Natural killer cell (primary cell): ENCODE results near the gene CDH26. TPM values are rescaled to one million over a fixed set of nuclear protein-coding genes. Genes with fewer than 3 reads are reported as not detected.

Source experiments
- ATAC-seq, 3 donors: fragments of 150-1000 bp in 2 of 3; fragments of 200-7000 bp in 1 of 3; cut with Tn5 transposase; 1 replicate in 1 of 3; 2 replicates in 2 of 3; pipeline ENCODE4 v1.10.0; 2021; ENCODE audit warnings: mild to moderate bottlenecking in 2 of 3, moderate library complexity in 2 of 3
- DNase-seq, 2 donors: peaks; one replicate each; pipeline versions ENCODE4 v3.0.0 to v3.0.0-alpha.2; 2013 to 2021; ENCODE audit warnings: mixed read lengths in 1 of 2
- H3K27ac ChIP-seq: one replicate; pipeline ENCODE4 v1.5.1; 2013; ENCODE audit warnings: mild to moderate bottlenecking, low read length
- H3K27me3 ChIP-seq: one replicate; pipeline ENCODE4 v1.6.1; 2013; ENCODE audit warnings: low read length; ENCODE audit not compliant: control insufficient read depth, insufficient read depth
- H3K36me3 ChIP-seq: one replicate; pipeline ENCODE4 v1.6.1; 2013; ENCODE audit warnings: low read length; ENCODE audit not compliant: control insufficient read depth, insufficient read depth
- H3K4me1 ChIP-seq: one replicate; pipeline ENCODE4 v1.6.1; 2013; ENCODE audit warnings: low read length; ENCODE audit not compliant: control insufficient read depth, insufficient read depth
- H3K4me3 ChIP-seq: one replicate; pipeline ENCODE4 v1.5.1; 2013; ENCODE audit warnings: low read length
- H3K9me3 ChIP-seq: one replicate; pipeline ENCODE4 v1.6.1; 2013; ENCODE audit warnings: low read length; ENCODE audit not compliant: control insufficient read depth, insufficient read depth
- H3K27ac Mint-ChIP-seq, 2 donors: one replicate each; pipeline ENCODE4 v1.8.0; 2022; ENCODE audit warnings: mild to moderate bottlenecking in 2 of 2, mixed read lengths in 2 of 2, moderate library complexity in 1 of 2
- H3K27me3 Mint-ChIP-seq, 2 donors: one replicate each; pipeline ENCODE4 v1.8.0; 2022; ENCODE audit warnings: low read depth in 2 of 2, mixed read lengths in 2 of 2
- H3K36me3 Mint-ChIP-seq: one replicate; pipeline ENCODE4 v1.8.0; 2022; ENCODE audit warnings: mixed read lengths
- H3K4me1 Mint-ChIP-seq, 2 donors: one replicate each; pipeline ENCODE4 v1.8.0; 2022; ENCODE audit warnings: mixed read lengths in 2 of 2
- H3K4me3 Mint-ChIP-seq: one replicate; pipeline ENCODE4 v1.8.0; 2022; ENCODE audit warnings: mild to moderate bottlenecking, moderate library complexity, mixed read lengths
- H3K9me3 Mint-ChIP-seq, 2 donors: one replicate each; pipeline ENCODE4 v1.8.0; 2022; ENCODE audit warnings: mixed read lengths in 2 of 2
- WGBS: methylation state at CpG from one replicate; pipeline ENCODE4 v1.1.7; 2013; ENCODE audit warnings: missing lambda C conversion rate; ENCODE audit not compliant: insufficient coverage; 5-methylcytosine and 5-hydroxymethylcytosine counted together
- intact Hi-C: fragments of 100-400 bp; cut with micrococcal nuclease; formaldehyde crosslinking; loops from one replicate; pipeline ENCODE4 v1.14.2; 2022
- total RNA-seq, 4 donors: library from RNA; stranded (reverse); fragments of 120-200 nt in 1 of 4; gene quantifications; one replicate each; pipeline versions ENCODE4 v1.2.3 to v1.2.4, GENCODE V29; 2013 to 2022
- TF ChIP-seq, protein P1 (sequence below): fragments of 200-600 bp; IDR thresholded peaks from one replicate; pipeline ENCODE4 v1.8.0; 2022; ENCODE audit warnings: antibody characterized with exemption

CDH26 gene
- total RNA-seq, 3 donors from 2014 or later (not counting 1 experiment from before 2014, with no cell fraction given): 1.2 to 2.0 (median 1.8) TPM

DNA sequence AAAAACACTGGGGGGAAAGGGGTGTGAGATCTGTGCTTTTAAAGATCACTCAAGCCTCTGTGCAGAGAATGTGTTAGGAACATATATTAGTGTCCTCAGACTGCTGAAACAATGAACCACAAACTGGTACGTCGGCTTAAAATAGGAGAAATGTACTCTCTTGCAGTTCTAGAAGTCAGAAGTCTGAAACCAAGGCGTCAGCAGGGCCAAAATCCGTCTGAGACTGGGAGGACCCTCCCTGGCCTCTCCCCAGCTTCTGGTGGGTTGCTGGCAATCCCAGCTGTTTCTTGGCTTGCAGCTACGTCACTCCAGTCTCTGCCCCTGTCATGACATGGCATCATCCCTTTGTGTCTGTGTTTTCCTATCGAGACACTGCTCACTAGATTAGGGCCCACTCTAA lies 3.9 kb downstream of the CDH26 start:
- Histone ChIP-seq H3K27ac (no peak overlapping the region), H3K4me1 (no peaks in the 10 kb centered on the region), H3K4me3 (no peak overlapping the region), H3K36me3 (no peaks in the 10 kb centered on the region), H3K9me3 (no peaks in the 10 kb centered on the region), H3K27me3 (no peaks in the 10 kb centered on the region)
- WGBS: 87% methylated on average over 6 of the region's 6 CpGs
- intact Hi-C loops: no loop called here
- TF ChIP-seq, protein P1, sequence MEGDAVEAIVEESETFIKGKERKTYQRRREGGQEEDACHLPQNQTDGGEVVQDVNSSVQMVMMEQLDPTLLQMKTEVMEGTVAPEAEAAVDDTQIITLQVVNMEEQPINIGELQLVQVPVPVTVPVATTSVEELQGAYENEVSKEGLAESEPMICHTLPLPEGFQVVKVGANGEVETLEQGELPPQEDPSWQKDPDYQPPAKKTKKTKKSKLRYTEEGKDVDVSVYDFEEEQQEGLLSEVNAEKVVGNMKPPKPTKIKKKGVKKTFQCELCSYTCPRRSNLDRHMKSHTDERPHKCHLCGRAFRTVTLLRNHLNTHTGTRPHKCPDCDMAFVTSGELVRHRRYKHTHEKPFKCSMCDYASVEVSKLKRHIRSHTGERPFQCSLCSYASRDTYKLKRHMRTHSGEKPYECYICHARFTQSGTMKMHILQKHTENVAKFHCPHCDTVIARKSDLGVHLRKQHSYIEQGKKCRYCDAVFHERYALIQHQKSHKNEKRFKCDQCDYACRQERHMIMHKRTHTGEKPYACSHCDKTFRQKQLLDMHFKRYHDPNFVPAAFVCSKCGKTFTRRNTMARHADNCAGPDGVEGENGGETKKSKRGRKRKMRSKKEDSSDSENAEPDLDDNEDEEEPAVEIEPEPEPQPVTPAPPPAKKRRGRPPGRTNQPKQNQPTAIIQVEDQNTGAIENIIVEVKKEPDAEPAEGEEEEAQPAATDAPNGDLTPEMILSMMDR: no peak
- DNase-seq (no peak), ATAC-seq (no peak)
- no peaks in the 10 kb centered on the region for H3K9me3 Mint-ChIP-seq
- H3K36me3 Mint-ChIP-seq: no peaks in the 10 kb centered on the region
- no peak overlapping the region for H3K27ac Mint-ChIP-seq
- no peak overlapping the region for H3K4me3 Mint-ChIP-seq
- H3K27me3 Mint-ChIP-seq: no peaks in the 10 kb centered on the region
- H3K4me1 Mint-ChIP-seq: no peaks in the 10 kb centered on the region

DNA sequence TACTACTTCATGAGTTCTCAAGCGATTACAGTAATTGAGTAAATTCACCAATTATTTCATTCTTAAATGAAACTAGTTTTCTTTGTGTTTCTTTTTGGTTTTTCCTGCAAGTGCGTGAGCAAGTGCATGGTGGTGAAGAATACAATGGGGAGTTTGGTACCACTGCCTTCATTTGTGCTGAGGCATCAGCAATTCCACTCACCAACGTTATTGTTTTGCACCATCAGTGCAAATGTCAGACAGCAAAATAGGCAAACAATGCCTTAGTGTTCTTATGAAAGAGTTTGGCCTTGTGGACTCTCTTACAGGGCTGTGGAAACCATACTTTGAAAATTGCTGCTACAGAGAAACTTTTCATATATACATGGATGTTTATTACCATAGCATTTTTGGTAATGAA lies 8.2 kb downstream of the CDH26 start:
- Mint-ChIP-seq H3K4me3 (no peak overlapping the region), H3K4me1 (no peaks in the 10 kb centered on the region), H3K9me3 (no peaks in the 10 kb centered on the region), H3K27ac (no peak overlapping the region), H3K36me3 (no peaks in the 10 kb centered on the region), H3K27me3 (no peaks in the 10 kb centered on the region)
- Histone ChIP-seq H3K27ac (no peak overlapping the region), H3K27me3 (no peaks in the 10 kb centered on the region), H3K4me3 (no peak overlapping the region), H3K9me3 (no peaks in the 10 kb centered on the region), H3K4me1 (no peaks in the 10 kb centered on the region), H3K36me3 (no peaks in the 10 kb centered on the region)
- ATAC-seq (no peak), DNase-seq (no peak)
- WGBS: 95% methylated on average over 2 of the region's 3 CpGs
- intact Hi-C loops: no loop called here
- TF ChIP-seq, protein P1: no peak

DNA sequence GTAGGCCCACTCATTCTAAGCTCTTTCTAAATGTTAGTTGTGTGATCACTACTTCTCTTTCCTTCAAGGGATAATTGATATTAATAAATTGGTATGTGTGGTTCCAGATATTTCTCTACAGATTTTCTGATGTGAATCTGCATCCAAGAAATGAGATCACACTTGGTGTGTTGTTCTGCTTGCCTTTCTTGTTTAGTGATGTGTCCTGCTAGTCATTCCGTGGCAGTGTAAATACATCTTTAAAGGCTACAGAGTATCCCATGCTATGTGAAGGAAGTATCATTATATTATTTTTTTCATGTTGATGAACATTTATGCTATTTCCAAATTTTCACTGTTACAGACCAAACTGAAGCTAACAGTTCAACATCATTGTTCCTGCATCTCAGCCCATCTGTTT lies 13.2 kb downstream of the CDH26 start:
- H3K27ac ChIP-seq: no peak overlapping the region
- intact Hi-C loops: no loop called here
- no peaks in the 10 kb centered on the region for H3K9me3 ChIP-seq
- no peaks in the 10 kb centered on the region for H3K4me1 Mint-ChIP-seq
- no peak overlapping the region for H3K4me3 Mint-ChIP-seq
- no peaks in the 10 kb centered on the region for H3K36me3 ChIP-seq
- ATAC-seq (no peak), DNase-seq (no peak)
- TF ChIP-seq, protein P1: no peak
- H3K27ac Mint-ChIP-seq: no peak overlapping the region
- no CpG with 5 or more reads among the region's 1 CpG for WGBS
- no peaks in the 10 kb centered on the region for H3K27me3 ChIP-seq
- peaks cover 7% of the 10 kb centered on the region for H3K36me3 Mint-ChIP-seq
- no peaks in the 10 kb centered on the region for H3K4me1 ChIP-seq
- no peaks in the 10 kb centered on the region for H3K9me3 Mint-ChIP-seq
- H3K4me3 ChIP-seq: no peak overlapping the region
- no peaks in the 10 kb centered on the region for H3K27me3 Mint-ChIP-seq

DNA sequence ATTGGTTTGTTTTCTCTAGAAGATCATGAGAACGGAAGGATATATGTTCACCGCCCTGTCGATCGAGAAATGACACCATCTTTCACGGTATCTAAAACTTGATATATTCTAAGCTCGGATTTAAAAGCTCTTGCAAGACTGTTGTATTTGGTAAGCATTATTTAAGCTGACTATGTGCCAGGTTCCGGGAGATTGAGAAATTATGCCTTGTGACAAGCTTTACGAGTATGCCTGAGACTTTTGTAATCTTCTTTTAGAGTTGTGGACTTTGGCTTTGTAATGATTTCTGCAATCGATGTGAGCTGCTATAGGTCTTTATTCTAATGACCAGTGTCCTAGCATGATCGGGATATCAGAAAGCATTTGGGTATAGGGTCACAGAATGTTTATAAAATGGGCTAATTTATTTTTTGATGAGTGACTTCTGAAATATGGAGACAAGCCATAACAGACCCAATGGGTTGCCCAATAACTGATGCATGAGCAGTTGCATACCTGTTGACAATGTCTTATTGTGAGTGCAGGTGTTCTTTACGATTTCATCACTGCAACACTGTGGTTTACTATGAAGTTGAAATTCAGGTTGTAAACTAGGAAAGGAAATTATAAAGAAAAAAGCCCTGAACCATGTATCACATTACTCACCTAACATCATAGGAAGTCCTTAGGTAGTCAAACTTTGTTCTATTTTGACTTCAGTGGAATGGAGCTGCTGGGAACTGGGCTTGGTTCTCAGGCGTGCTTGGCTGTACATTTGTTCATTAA lies 14.0 kb downstream of the CDH26 start:
- no peaks in the 10 kb centered on the region for H3K36me3 ChIP-seq
- ATAC-seq: no peak
- DNase-seq: no peak
- Mint-ChIP-seq H3K4me3 (no peak overlapping the region), H3K4me1 (no peaks in the 10 kb centered on the region), H3K27me3 (no peaks in the 10 kb centered on the region), H3K36me3 (peaks cover 7% of the 10 kb centered on the region), H3K27ac (no peak overlapping the region), H3K9me3 (no peaks in the 10 kb centered on the region)
- TF ChIP-seq, protein P1: no peak
- H3K4me1 ChIP-seq: no peaks in the 10 kb centered on the region
- WGBS: 92% methylated on average over 11 of the region's 12 CpGs
- H3K27me3 ChIP-seq: no peaks in the 10 kb centered on the region
- H3K27ac ChIP-seq: no peak overlapping the region
- H3K9me3 ChIP-seq: no peaks in the 10 kb centered on the region
- intact Hi-C loops: no loop called here
- H3K4me3 ChIP-seq: no peak overlapping the region
